Fibroblast of mammary gland (primary cell): ENCODE measurements around the gene RFC3.
"Not testable (repeated sequence)": the region's sequence is repeated elsewhere in the genome, so short reads cannot be mapped to it uniquely, and the experiment has no call there.

ENCODE experiments used
- DNase-seq: peaks from one replicate; pipeline ENCODE4 v3.0.0-alpha.2; 2010; ENCODE audit warnings: low read depth
- H3K4me3 ChIP-seq: 2 replicates; pipeline ENCODE4 v1.5.1; 2011; ENCODE audit warnings: low read depth, mild to moderate bottlenecking, low read length, moderate library complexity; ENCODE audit not compliant: control insufficient read depth
- TF ChIP-seq, protein P1 (sequence below): conservative IDR thresholded peaks from 2 replicates; pipeline ENCODE4 v1.5.1; 2011; ENCODE audit warnings: low read depth, low read length, inconsistent platforms; ENCODE audit not compliant: control insufficient read depth, insufficient read depth

Gene RFC3

DNA sequence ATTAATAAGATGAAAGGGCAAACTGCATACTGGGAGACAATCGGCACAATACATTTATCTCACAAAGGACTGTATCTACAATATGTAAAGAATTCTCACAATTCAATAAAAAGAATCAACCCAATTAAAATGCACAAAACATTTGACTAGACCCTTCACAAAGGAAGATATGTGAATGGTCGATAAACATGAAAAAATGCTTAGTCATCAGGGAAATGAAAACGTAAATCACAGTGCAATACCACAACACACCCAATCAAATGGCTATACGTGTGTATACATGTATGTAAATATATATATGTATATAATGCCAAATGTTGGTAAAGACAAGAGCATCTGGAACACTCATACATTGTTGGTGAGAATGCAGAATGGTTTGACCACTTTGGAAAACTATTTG is 21.9 kb upstream of the RFC3 start:
- no peak for DNase-seq
- TF ChIP-seq, protein P1, sequence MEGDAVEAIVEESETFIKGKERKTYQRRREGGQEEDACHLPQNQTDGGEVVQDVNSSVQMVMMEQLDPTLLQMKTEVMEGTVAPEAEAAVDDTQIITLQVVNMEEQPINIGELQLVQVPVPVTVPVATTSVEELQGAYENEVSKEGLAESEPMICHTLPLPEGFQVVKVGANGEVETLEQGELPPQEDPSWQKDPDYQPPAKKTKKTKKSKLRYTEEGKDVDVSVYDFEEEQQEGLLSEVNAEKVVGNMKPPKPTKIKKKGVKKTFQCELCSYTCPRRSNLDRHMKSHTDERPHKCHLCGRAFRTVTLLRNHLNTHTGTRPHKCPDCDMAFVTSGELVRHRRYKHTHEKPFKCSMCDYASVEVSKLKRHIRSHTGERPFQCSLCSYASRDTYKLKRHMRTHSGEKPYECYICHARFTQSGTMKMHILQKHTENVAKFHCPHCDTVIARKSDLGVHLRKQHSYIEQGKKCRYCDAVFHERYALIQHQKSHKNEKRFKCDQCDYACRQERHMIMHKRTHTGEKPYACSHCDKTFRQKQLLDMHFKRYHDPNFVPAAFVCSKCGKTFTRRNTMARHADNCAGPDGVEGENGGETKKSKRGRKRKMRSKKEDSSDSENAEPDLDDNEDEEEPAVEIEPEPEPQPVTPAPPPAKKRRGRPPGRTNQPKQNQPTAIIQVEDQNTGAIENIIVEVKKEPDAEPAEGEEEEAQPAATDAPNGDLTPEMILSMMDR = no peak
- no peak overlapping the region for H3K4me3 ChIP-seq

DNA sequence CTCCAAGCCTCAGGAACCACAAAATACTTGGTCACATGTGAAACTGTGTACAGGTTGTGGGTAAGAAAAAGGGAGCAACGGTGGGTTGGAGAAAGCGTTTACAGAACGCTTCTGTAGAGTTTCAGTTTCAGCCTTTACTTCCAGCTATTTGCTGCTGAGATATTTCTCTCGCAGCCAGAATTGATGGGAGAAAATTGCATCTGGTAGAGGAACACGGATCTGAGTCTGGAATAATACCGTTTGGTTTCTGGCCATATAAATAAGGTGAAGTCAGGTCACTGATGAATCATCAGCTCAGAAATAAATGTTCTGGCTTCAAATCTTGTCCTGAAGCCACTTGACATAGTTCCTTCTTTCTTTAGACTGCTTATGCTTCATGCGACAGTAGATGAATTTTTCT is 20.3 kb upstream of the RFC3 start:
- peak; percentile 48 for DNase-seq
- TF ChIP-seq, protein P1 = no peak
- H3K4me3 ChIP-seq = peak overlapping the region; percentile 27

DNA sequence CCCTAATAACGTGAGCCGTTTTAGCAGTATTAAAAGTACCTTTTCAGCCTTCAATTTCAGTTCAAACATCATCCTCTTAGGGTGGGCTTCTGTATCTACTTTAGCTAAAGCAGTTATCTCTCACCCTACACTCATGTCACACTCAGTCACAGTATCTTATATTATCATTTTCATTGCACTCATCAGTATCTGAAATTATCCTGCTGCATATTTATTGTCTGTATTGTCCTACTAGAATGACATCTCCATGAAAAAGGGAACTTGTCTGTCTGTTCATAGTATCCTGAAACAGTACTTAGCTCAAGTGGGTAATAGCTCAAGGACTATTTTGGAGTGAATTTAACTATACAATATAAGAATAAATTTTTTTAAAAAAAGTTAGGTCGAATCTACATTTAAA is 19.9 kb upstream of the RFC3 start:
- DNase-seq = no peak
- TF ChIP-seq, protein P1 = no peak
- H3K4me3 ChIP-seq = no peak overlapping the region

DNA sequence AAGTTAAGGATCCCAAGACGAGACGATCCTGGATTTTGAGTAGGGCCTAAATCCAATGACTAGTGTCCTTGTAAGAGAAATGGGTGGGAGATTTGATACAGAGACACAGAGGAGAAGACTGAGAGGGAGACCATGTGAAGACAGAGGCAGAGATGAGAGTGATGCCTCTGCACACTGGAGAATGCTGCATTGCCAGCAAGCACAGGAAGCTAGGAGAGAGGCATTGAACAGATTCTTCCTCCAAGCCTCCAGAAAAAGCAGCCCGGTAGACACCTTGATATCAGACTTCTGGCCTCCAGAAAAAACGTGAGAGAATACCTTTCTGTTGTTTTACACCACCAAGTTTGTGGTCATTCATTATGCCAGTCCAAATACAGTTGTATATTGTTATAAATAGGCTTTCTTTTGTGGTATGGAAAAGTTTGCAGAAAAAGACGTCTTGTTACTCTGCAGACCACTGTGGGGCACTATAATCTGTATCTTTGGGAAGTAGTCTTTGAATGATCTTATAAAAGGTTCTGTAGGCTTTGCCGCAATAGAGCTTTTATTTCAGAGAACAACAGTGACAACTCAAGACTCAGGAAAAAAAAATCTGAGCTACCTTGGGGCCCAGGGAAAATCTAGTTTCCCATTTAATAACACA is 17.9 kb upstream of the RFC3 start:
- TF ChIP-seq, protein P1 = peak; percentile 47
- H3K4me3 ChIP-seq = no peak overlapping the region
- DNase-seq = peak; percentile 59

DNA sequence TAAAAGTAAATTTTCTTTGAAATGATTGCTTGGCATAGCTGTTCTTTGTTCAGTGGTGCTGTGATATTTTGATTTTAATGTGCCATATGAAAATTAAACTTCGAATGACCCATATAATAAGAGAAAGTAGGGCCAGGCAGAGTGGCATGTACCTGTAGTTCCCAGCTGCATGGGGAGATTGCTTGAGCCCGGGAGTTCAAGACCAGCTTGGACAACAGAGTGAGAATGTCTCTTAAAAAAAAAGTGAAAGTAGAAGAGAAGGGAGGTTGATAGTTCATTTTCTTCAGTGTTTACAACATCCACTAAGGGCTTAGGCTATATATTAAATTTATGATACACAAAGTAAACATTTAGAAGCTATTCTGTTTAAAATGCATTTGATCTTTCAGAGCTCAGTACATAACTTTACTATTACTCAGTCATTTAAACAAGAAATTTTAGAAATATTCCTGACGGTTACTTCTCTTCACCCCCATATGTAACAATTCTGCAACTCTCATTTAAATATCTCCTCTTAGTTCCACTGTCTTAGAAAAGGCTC is 17.2 kb upstream of the RFC3 start:
- TF ChIP-seq, protein P1 = no peak
- no peak for DNase-seq

DNA sequence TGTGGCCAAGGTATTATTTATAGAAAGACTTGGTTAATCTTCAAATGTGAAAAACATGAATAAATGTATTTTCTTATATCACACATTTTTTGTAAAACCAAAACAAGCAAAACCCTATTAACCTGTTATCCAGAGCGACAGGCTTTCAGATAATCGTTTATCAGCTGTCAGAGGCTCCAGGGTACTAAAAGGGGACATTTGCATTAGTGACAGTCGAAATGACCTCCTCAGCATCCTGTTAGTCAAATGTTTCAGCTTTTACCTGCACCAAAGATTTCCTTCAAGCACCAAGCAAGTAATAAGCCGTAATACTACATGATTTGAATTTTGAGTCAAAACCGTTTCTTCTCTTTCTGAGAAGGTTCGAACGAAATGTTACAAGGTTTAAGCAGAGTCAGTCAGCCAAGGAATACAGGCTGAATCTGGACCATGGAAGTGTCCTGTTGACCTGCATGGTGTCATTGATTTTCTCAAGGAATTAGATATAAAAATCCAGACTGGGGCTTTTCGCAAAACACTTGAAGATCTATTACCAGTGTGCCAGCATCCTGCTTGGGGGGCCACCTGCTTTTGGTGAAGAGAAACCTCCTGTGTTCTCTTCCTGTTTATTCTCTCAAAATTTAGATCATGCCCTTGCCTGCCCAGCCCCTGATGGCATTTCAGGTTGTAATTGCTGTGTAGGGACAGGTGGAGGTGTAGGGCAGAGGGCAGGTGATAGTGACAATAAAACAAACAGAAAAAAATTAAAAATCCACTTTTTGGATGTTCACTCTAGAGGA is 11.3 kb upstream of the RFC3 start:
- no peak for DNase-seq
- TF ChIP-seq, protein P1 = no peak
- H3K4me3 ChIP-seq = no peak overlapping the region

More for the DNA sequence above, 17.2 kb upstream of the RFC3 start:
- H3K4me3 ChIP-seq = no peak overlapping the region

DNA sequence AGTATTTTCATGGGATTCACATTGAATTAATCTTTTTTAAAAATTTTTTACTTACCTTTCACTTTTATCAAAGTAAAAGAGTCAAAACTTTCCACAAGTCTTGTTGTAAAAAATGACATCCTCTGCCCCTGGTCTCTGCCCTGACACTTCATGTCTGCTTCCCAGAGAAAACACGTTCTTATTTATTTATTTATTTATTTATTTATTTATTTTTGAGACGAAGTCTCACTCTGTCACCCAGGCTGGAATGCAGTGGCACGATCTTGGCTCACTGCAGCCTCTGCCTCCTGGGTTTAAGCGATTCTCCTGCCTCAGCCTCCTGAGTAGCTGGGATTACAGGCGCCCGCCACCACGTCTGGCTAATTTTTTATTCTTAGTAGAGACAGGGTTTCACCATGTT is 5.1 kb upstream of the RFC3 start:
- not testable (repeated sequence) for DNase-seq, H3K4me3 ChIP-seq
